Osteocyte (in vitro differentiated cells): ENCODE measurements around the gene CAMKMT. TPM values are rescaled to one million over a fixed set of nuclear protein-coding genes. Genes with fewer than 3 reads are reported as not detected.

ENCODE experiments used
- DNase-seq: peaks from one replicate; pipeline ENCODE4 v3.0.0; 2021; ENCODE audit warnings: mixed read lengths; ENCODE audit not compliant: unreplicated experiment; ENCODE audit errors: extremely low spot score
- H3K27ac Mint-ChIP-seq: one replicate; pipeline ENCODE4 v1.8.0; 2021; ENCODE audit warnings: mild to moderate bottlenecking, mixed read lengths; ENCODE audit not compliant: unreplicated experiment
- H3K27me3 Mint-ChIP-seq: one replicate; pipeline ENCODE4 v1.8.0; 2021; ENCODE audit warnings: mixed read lengths; ENCODE audit not compliant: unreplicated experiment
- H3K36me3 Mint-ChIP-seq: one replicate; pipeline ENCODE4 v1.8.0; 2021; ENCODE audit warnings: mixed read lengths; ENCODE audit not compliant: unreplicated experiment
- H3K4me1 Mint-ChIP-seq: one replicate; pipeline ENCODE4 v1.8.0; 2021; ENCODE audit warnings: mixed read lengths; ENCODE audit not compliant: unreplicated experiment
- H3K4me3 Mint-ChIP-seq: one replicate; pipeline ENCODE4 v1.8.0; 2021; ENCODE audit warnings: mild to moderate bottlenecking, moderate library complexity, mixed read lengths; ENCODE audit not compliant: unreplicated experiment
- H3K9me3 Mint-ChIP-seq: one replicate; pipeline ENCODE4 v1.8.0; 2021; ENCODE audit warnings: mixed read lengths; ENCODE audit not compliant: unreplicated experiment
- total RNA-seq: library from RNA; stranded (reverse); gene quantifications from 2 replicates; pipeline ENCODE4 v1.2.1, GENCODE V29; 2021
- TF ChIP-seq, protein P1 (sequence below): fragments of 200-600 bp; sonication (generic); IDR thresholded peaks from 2 replicates; pipeline ENCODE4 v1.5.0; 2021; ENCODE audit warnings: antibody characterized with exemption, mild to moderate bottlenecking, moderate library complexity

Gene CAMKMT
- total RNA-seq, 1 donor from 2014 or later: 10.9 TPM

DNA sequence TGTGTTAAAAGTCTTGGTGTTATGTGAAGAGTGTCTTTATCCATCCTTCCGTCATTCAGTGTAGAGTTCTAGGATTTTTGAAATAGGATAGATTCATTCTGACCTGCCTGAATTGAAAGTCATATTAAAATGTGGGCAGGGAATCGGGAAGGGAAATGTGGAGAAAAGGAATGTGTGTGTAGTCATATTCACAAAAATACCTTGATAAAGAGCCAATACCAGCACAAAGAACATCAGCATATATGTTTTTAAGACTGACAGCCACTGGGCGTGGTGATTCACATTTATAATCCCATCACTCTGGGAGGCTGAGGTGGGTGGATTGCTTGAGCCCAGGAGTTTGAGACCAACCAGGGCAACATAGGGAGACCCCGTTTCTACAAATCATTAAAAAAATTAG, 188.1 kb downstream of the CAMKMT start:
- H3K36me3 Mint-ChIP-seq: peaks cover under 1% of the 10 kb centered on the region
- peaks cover 55% of the 10 kb centered on the region for H3K4me1 Mint-ChIP-seq
- no peak overlapping the region for H3K4me3 Mint-ChIP-seq
- no peaks in the 10 kb centered on the region for H3K27me3 Mint-ChIP-seq
- no peak for DNase-seq
- H3K9me3 Mint-ChIP-seq: peaks cover 2% of the 10 kb centered on the region
- TF ChIP-seq, protein P1, sequence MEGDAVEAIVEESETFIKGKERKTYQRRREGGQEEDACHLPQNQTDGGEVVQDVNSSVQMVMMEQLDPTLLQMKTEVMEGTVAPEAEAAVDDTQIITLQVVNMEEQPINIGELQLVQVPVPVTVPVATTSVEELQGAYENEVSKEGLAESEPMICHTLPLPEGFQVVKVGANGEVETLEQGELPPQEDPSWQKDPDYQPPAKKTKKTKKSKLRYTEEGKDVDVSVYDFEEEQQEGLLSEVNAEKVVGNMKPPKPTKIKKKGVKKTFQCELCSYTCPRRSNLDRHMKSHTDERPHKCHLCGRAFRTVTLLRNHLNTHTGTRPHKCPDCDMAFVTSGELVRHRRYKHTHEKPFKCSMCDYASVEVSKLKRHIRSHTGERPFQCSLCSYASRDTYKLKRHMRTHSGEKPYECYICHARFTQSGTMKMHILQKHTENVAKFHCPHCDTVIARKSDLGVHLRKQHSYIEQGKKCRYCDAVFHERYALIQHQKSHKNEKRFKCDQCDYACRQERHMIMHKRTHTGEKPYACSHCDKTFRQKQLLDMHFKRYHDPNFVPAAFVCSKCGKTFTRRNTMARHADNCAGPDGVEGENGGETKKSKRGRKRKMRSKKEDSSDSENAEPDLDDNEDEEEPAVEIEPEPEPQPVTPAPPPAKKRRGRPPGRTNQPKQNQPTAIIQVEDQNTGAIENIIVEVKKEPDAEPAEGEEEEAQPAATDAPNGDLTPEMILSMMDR: no peak
- H3K27ac Mint-ChIP-seq: peak overlapping the region; percentile 81

DNA sequence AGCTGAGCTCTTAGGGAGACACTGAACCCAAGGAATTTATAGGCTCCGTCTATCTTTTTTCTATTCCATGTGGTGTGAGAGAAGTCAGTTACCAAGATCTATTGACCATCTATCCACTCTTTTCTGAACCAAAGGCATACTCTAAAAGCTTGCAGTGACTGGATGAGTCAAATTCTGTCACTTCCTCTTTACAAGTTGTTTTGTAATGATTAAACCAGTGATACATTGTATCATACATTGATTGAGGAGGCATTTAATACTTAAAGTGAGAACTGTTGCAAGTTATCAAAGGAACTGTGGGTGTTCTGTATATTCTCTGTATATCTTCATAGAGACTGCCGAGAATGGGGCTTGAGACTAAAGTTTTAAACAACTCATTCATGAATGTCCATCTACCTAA, 188.8 kb downstream of the CAMKMT start:
- H3K36me3 Mint-ChIP-seq: peaks cover 4% of the 10 kb centered on the region
- H3K4me3 Mint-ChIP-seq: no peak overlapping the region
- TF ChIP-seq, protein P1: no peak

DNA sequence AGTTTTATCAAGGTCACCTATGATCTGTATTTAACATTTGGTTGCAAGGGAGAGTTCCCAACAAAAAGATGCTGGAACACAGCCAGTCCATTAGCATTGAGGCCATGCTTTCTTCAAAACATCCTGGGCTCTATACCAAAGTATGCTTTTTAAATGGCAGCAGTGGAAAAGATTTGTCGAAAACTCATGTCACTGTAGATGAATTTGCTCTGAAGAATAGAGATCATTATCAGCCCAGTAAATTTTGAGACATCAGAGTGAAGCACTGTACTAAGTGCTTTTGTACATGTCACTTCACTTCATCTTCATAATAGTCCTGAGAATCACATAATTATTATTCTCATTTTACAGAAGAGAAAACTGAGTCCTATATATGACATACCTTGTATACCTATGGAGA, 189.8 kb downstream of the CAMKMT start:
- Mint-ChIP-seq H3K4me1 (peaks cover 42% of the 10 kb centered on the region), H3K27ac (no peak overlapping the region), H3K36me3 (peaks cover 4% of the 10 kb centered on the region), H3K4me3 (no peak overlapping the region), H3K27me3 (no peaks in the 10 kb centered on the region), H3K9me3 (peaks cover 8% of the 10 kb centered on the region)
- DNase-seq: no peak
- TF ChIP-seq, protein P1: no peak

More for the DNA sequence above, 188.8 kb downstream of the CAMKMT start:
- Mint-ChIP-seq H3K27me3 (no peaks in the 10 kb centered on the region), H3K4me1 (peaks cover 48% of the 10 kb centered on the region), H3K27ac (no peak overlapping the region), H3K9me3 (peaks cover 8% of the 10 kb centered on the region)
- DNase-seq: no peak

DNA sequence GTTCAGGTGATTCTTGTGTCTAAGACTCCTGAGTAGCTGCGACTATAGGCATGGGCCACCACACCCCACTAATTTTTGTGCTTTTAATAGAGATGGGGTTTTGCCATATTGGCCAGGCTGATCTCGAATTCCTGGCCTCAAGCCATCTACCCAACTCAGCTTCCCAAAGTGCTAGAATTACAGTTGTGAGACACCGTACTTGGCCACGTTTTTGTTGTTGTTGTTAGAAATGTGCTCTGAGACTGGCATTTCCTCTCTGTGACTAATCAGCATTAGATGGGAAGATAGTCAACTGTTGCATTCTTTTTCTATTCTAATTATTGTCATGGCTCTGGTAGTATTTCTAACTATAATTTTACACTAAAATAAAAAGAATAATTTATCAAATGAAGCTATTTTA, 191.7 kb downstream of the CAMKMT start:
- TF ChIP-seq, protein P1: no peak
- Mint-ChIP-seq H3K27ac (peak overlapping the region; percentile 21), H3K36me3 (peaks cover 4% of the 10 kb centered on the region), H3K4me1 (peaks cover 34% of the 10 kb centered on the region), H3K9me3 (peaks cover 8% of the 10 kb centered on the region), H3K27me3 (no peaks in the 10 kb centered on the region), H3K4me3 (no peak overlapping the region)
- no peak for DNase-seq

DNA sequence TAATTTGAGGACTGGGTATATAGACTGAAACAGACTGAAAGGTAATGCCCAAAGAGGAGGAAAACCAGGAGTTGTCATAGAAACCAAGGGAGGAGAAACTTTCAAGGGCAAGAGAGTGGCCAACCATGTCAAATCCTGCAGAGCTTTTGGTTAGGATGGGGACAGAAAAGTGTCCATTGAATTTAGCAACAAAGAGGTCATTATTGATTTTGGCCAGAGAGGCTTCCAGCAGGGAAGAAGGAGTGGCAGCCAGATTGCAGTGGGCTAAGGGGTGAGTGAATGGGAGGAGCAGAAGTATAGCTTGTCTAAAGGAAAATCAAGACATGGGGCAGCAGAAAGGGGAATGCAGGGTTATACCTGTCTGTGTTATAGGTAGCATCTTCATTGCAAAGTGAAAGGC, 194.0 kb downstream of the CAMKMT start:
- H3K36me3 Mint-ChIP-seq: peaks cover 4% of the 10 kb centered on the region
- H3K9me3 Mint-ChIP-seq: peaks cover 8% of the 10 kb centered on the region
- no peak overlapping the region for H3K27ac Mint-ChIP-seq
- TF ChIP-seq, protein P1: no peak
- H3K4me1 Mint-ChIP-seq: peaks cover 14% of the 10 kb centered on the region
- no peaks in the 10 kb centered on the region for H3K27me3 Mint-ChIP-seq
- no peak for DNase-seq
- H3K4me3 Mint-ChIP-seq: no peak overlapping the region
